ENCODE data around the gene MALRD1.

DNA sequence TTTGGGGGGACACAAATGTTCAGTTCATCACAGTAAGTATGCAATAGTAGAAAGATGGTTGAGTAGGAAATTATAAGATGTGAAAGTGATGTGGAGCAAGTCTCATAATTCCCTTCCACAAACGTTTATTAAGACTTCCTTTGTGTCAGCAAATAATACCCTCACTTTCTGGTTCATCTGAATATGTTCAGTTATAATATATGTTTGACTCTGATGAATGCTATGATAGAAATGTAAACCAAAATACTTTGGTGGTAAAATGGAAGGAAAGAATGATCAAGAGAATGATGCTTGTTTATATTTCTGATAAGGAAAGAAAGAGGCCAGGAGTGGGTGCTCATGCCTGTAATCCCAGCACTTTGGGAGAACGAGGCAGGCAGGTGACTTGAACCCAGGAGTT lies 655.9 kb downstream of the MALRD1 start:
- TF ChIP-seq, protein P1, sequence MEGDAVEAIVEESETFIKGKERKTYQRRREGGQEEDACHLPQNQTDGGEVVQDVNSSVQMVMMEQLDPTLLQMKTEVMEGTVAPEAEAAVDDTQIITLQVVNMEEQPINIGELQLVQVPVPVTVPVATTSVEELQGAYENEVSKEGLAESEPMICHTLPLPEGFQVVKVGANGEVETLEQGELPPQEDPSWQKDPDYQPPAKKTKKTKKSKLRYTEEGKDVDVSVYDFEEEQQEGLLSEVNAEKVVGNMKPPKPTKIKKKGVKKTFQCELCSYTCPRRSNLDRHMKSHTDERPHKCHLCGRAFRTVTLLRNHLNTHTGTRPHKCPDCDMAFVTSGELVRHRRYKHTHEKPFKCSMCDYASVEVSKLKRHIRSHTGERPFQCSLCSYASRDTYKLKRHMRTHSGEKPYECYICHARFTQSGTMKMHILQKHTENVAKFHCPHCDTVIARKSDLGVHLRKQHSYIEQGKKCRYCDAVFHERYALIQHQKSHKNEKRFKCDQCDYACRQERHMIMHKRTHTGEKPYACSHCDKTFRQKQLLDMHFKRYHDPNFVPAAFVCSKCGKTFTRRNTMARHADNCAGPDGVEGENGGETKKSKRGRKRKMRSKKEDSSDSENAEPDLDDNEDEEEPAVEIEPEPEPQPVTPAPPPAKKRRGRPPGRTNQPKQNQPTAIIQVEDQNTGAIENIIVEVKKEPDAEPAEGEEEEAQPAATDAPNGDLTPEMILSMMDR (IDR thresholded peaks at IDR 0.05) = no peak
- no peak for TF ChIP-seq POLR2A (IDR thresholded peaks at IDR 0.05)

All from Peyer's patch (tissue), 4 donors.